ENCODE measurements around the gene PAFAH2. TPM values are rescaled to one million over a fixed set of nuclear protein-coding genes. Genes with fewer than 3 reads are reported as not detected.

Gene PAFAH2
- total RNA-seq, 1 experiment from 2014 or later = 13.0 TPM

DNA sequence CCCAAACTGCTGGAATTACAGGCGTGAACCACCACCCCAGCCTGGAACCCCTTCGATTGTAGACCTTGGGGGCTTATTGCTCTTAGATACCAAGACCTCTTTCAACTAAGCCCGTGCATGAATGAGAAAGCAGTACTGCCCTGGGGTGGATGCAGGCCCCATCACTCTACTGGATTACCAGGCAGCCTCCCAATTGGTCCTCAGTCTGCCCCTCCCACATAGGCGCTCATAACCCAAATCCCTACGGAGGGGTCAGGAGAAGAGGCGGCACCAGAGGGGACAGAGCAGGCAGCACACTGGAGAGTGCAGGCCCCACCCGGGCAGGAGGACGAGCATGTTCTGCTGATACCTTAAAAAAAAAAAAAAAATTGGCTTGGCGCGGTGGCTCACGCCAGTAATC lies 79.2 kb downstream of the PAFAH2 start:
- Histone ChIP-seq H3K4me3 (replicated peaks in 1 of 2; ENCODE audit: low read depth in 1 of 2, low read length in 2 of 2) (no peak overlapping the region), H3K9me3 (ENCODE audit: control insufficient read depth in 1 of 2, insufficient read depth in 1 of 2, low read depth in 1 of 2, low read length in 2 of 2) (no peaks in the 10 kb centered on the region), H4K20me1 (ENCODE audit: insufficient read depth) (no peaks in the 10 kb centered on the region), H3K36me3 (ENCODE audit: control insufficient read depth in 1 of 2, insufficient read depth in 2 of 2, low read length in 2 of 2) (no peaks in the 10 kb centered on the region), H3K27me3 (ENCODE audit: insufficient read depth, low read length) (no peaks in the 10 kb centered on the region), H3K4me2 (ENCODE audit: low read length) (no peak overlapping the region), H2AFZ (ENCODE audit: low read depth, low read length, poor library complexity, severe bottlenecking) (no peak overlapping the region), H3K79me2 (ENCODE audit: insufficient read depth, low read length) (no peaks in the 10 kb centered on the region), H3K27ac (ENCODE audit: low read depth, low read length) (no peak overlapping the region), H3K9me2 (ENCODE audit: insufficient read depth) (no peaks in the 10 kb centered on the region), H3K9ac (ENCODE audit: low read length) (no peak overlapping the region), H3K4me1 (ENCODE audit: control insufficient read depth in 1 of 2, insufficient read depth in 2 of 2, low read length in 2 of 2) (no peaks in the 10 kb centered on the region)
- intact Hi-C loops (cut with micrococcal nuclease) = no loop called here
- CTCF ChIA-PET = no interaction called here
- BruUV-seq (replicated peaks) = no TSS peak
- POLR2A ChIA-PET = no interaction called here
- DNase-seq (ENCODE audit: low read depth, low spot score) = no peak
- TF ChIP-seq CBX3 (IDR thresholded peaks at IDR 0.05; ENCODE audit: low read depth) (no peak), POLR2AphosphoS5 (IDR thresholded peaks at IDR 0.05; ENCODE audit: low read depth, low read length) (no peak), CEBPB (IDR thresholded peaks at IDR 0.05; ENCODE audit: low read depth) (no peak)
- RAD21 ChIA-PET (ENCODE audit: low non-redundant PET in 1 of 2, low total read pairs in 2 of 2, uncharacterized antibody in 2 of 2, unreplicated experiment in 2 of 2) = no interaction called here
- no peak for ATAC-seq

DNA sequence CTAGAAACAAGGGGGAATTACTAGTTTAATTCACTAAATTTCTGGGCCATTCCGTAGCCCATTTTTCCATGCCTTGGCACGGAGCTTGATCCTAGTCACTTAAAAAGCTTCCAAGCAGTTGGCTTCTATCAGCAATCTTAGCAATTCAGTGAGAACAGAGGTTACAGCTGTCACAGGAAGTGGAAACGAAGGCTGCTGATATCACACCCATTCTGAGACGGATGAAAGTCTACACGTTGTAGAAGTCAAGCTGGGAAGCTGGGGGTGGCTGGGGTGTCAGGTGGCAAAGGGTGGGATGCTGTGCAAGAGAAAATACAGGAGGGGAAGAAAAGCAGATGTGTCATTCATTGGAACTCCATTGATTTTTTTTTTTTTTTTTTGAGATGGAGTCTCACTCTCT lies 79.9 kb downstream of the PAFAH2 start:
- Histone ChIP-seq H3K4me2 (ENCODE audit: low read length) (no peak overlapping the region), H4K20me1 (ENCODE audit: insufficient read depth) (no peaks in the 10 kb centered on the region), H3K27ac (ENCODE audit: low read depth, low read length) (no peak overlapping the region), H3K4me3 (replicated peaks in 1 of 2; ENCODE audit: low read depth in 1 of 2, low read length in 2 of 2) (no peak overlapping the region), H3K4me1 (ENCODE audit: control insufficient read depth in 1 of 2, insufficient read depth in 2 of 2, low read length in 2 of 2) (no peaks in the 10 kb centered on the region), H3K27me3 (ENCODE audit: insufficient read depth, low read length) (no peaks in the 10 kb centered on the region), H3K36me3 (ENCODE audit: control insufficient read depth in 1 of 2, insufficient read depth in 2 of 2, low read length in 2 of 2) (no peaks in the 10 kb centered on the region), H3K9me2 (ENCODE audit: insufficient read depth) (no peaks in the 10 kb centered on the region), H3K9me3 (ENCODE audit: control insufficient read depth in 1 of 2, insufficient read depth in 1 of 2, low read depth in 1 of 2, low read length in 2 of 2) (no peaks in the 10 kb centered on the region), H3K9ac (ENCODE audit: low read length) (no peak overlapping the region), H3K79me2 (ENCODE audit: insufficient read depth, low read length) (no peaks in the 10 kb centered on the region), H2AFZ (ENCODE audit: low read depth, low read length, poor library complexity, severe bottlenecking) (no peak overlapping the region)
- no TSS peak for BruUV-seq (replicated peaks)
- intact Hi-C loops (cut with micrococcal nuclease) = no loop called here
- ChIA-PET CTCF (no interaction called here), POLR2A (no interaction called here), RAD21 (ENCODE audit: low non-redundant PET in 1 of 2, low total read pairs in 2 of 2, uncharacterized antibody in 2 of 2, unreplicated experiment in 2 of 2) (no interaction called here)
- ATAC-seq (no peak), DNase-seq (ENCODE audit: low read depth, low spot score) (no peak)
- TF ChIP-seq TCF7L2 (IDR thresholded peaks at IDR 0.05; ENCODE audit: borderline replicate concordance, extremely low read depth, insufficient read depth, insufficient read length) (no peak), CBX3 (IDR thresholded peaks at IDR 0.05; ENCODE audit: low read depth) (no peak), POLR2A (IDR thresholded peaks at IDR 0.05; ENCODE audit: borderline replicate concordance, extremely low read depth, insufficient read depth, insufficient read length) (no peak), SIN3A (IDR thresholded peaks at IDR 0.05; ENCODE audit: low read depth) (no peak), EZH2phosphoT487 (IDR thresholded peaks at IDR 0.05; ENCODE audit: borderline replicate concordance) (no peak), RAD21 (IDR thresholded peaks at IDR 0.05; ENCODE audit: low read depth) (no peak), ZNF274 (IDR thresholded peaks at IDR 0.05; ENCODE audit: low read depth, low read length) (no peak), EGR1 (IDR thresholded peaks at IDR 0.05; ENCODE audit: low read depth) (no peak), SP1 (IDR thresholded peaks at IDR 0.05; ENCODE audit: low read depth) (no peak), JUND (IDR thresholded peaks at IDR 0.05) (no peak), ELF1 (IDR thresholded peaks at IDR 0.05; ENCODE audit: borderline replicate concordance, low read depth) (no peak), FOSL1 (IDR thresholded peaks at IDR 0.05; ENCODE audit: low read depth) (no peak), YY1 (IDR thresholded peaks at IDR 0.05; ENCODE audit: extremely low read depth, insufficient replicate concordance, low read depth, low read length) (no peak), SRF (IDR thresholded peaks at IDR 0.05; ENCODE audit: low read depth) (no peak)
- TF ChIP-seq, protein P1, sequence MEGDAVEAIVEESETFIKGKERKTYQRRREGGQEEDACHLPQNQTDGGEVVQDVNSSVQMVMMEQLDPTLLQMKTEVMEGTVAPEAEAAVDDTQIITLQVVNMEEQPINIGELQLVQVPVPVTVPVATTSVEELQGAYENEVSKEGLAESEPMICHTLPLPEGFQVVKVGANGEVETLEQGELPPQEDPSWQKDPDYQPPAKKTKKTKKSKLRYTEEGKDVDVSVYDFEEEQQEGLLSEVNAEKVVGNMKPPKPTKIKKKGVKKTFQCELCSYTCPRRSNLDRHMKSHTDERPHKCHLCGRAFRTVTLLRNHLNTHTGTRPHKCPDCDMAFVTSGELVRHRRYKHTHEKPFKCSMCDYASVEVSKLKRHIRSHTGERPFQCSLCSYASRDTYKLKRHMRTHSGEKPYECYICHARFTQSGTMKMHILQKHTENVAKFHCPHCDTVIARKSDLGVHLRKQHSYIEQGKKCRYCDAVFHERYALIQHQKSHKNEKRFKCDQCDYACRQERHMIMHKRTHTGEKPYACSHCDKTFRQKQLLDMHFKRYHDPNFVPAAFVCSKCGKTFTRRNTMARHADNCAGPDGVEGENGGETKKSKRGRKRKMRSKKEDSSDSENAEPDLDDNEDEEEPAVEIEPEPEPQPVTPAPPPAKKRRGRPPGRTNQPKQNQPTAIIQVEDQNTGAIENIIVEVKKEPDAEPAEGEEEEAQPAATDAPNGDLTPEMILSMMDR (IDR thresholded peaks at IDR 0.05 in 2 of 3, conservative IDR thresholded peaks at IDR 0.05 in 1 of 3; ENCODE audit: borderline replicate concordance in 1 of 3, insufficient read depth in 1 of 3, low read depth in 2 of 3, low read length in 2 of 3) = no peak
- TF ChIP-seq, protein P2, sequence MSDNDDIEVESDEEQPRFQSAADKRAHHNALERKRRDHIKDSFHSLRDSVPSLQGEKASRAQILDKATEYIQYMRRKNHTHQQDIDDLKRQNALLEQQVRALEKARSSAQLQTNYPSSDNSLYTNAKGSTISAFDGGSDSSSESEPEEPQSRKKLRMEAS (IDR thresholded peaks at IDR 0.05) = no peak
- TF ChIP-seq, protein P3, sequence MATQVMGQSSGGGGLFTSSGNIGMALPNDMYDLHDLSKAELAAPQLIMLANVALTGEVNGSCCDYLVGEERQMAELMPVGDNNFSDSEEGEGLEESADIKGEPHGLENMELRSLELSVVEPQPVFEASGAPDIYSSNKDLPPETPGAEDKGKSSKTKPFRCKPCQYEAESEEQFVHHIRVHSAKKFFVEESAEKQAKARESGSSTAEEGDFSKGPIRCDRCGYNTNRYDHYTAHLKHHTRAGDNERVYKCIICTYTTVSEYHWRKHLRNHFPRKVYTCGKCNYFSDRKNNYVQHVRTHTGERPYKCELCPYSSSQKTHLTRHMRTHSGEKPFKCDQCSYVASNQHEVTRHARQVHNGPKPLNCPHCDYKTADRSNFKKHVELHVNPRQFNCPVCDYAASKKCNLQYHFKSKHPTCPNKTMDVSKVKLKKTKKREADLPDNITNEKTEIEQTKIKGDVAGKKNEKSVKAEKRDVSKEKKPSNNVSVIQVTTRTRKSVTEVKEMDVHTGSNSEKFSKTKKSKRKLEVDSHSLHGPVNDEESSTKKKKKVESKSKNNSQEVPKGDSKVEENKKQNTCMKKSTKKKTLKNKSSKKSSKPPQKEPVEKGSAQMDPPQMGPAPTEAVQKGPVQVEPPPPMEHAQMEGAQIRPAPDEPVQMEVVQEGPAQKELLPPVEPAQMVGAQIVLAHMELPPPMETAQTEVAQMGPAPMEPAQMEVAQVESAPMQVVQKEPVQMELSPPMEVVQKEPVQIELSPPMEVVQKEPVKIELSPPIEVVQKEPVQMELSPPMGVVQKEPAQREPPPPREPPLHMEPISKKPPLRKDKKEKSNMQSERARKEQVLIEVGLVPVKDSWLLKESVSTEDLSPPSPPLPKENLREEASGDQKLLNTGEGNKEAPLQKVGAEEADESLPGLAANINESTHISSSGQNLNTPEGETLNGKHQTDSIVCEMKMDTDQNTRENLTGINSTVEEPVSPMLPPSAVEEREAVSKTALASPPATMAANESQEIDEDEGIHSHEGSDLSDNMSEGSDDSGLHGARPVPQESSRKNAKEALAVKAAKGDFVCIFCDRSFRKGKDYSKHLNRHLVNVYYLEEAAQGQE (IDR thresholded peaks at IDR 0.05; ENCODE audit: low read depth) = no peak
